ENCODE results near the gene JPT1. TPM values are rescaled to one million over a fixed set of nuclear protein-coding genes. Genes with fewer than 3 reads are reported as not detected.

The JPT1 gene
- total RNA-seq, 5 donors from 2014 or later (not counting 1 experiment from before 2014, with no cell fraction given) = 28.3 to 55.8 (median 45.4) TPM

GRCh38 chr17:75086496-75087181 lies 67.7 kb downstream of the JPT1 start:
- no peaks in the 10 kb centered on the region for H3K36me3 ChIP-seq (ENCODE audit: control insufficient read depth in 2 of 2, extremely low read depth in 1 of 2, insufficient read depth in 1 of 2, low read length in 1 of 2)
- Mint-ChIP-seq H3K4me3 (peak overlapping the region; percentile 78 to 83 (median 81)), H3K27ac (peak overlapping the region; percentile 82 to 90), H3K9me3 (no peaks in the 10 kb centered on the region), H3K27me3 (no peaks in the 10 kb centered on the region), H3K4me1 (peaks cover 51 to 71% (median 56%) of the 10 kb centered on the region in 3 donors), H3K36me3 (no peaks in the 10 kb centered on the region)
- ChIA-PET CTCF (interaction anchor here in 1 of 2 donors (0.5 to 1.7 kb wide), 2 partner anchors 125 to 236 kb away, joined by 4 to 6 read pairs; no protein-coding TSS in a partner anchor), POLR2A (interaction anchor here in 1 of 2 donors (0.7 kb wide), 1 partner anchor 23 kb away, joined by 7 read pairs; no protein-coding TSS in a partner anchor)
- 82% methylated on average over 10 of the region's 15 CpGs for WGBS (ENCODE audit: insufficient coverage)
- H3K4me1 ChIP-seq (ENCODE audit: control insufficient read depth in 1 of 2, extremely low read depth in 1 of 2, insufficient read depth in 2 of 2, low read length in 2 of 2) = peaks cover 15 to 51% of the 10 kb centered on the region in 2 experiments
- no peaks in the 10 kb centered on the region for H3K9me3 ChIP-seq
- H3K27me3 ChIP-seq (replicated peaks in 1 of 2; ENCODE audit: control insufficient read depth in 2 of 2, extremely low read depth in 1 of 2, insufficient read depth in 2 of 2, low read length in 1 of 2) = no peaks in the 10 kb centered on the region
- H3K27ac ChIP-seq (ENCODE audit: low read length) = no peak overlapping the region
- ATAC-seq (replicated peaks in 1 of 4) (no peak), DNase-seq (no peak)
- no peak overlapping the region for H3K4me3 ChIP-seq (ENCODE audit: control insufficient read depth in 1 of 2, extremely low read depth in 1 of 2, low read length in 1 of 2)

Other genes with a start within 250 kb of the JPT1 start
- not detected for gene USH1G, start 231.3 kb downstream of the JPT1 start, total RNA-seq
- not detected for gene OTOP2, start 230.2 kb downstream of the JPT1 start, total RNA-seq
- not detected for gene OTOP3, start 218.6 kb downstream of the JPT1 start, total RNA-seq
- gene HID1, start 181.8 kb downstream of the JPT1 start, total RNA-seq = 10 to 100 TPM; 12.7 to 21.0 (median 14.5) TPM
- under 1 TPM in 4 of 5 donors, not detected in 1; 0.12 to 0.29 (median 0.19) TPM for gene CDR2L, start 166.9 kb downstream of the JPT1 start, total RNA-seq
- gene MRPL58, start 141.8 kb downstream of the JPT1 start, total RNA-seq = 10 to 100 TPM; 15.6 to 30.6 (median 26.6) TPM
- gene ATP5PD, start 107.5 kb downstream of the JPT1 start, total RNA-seq = 100 to 1,000 TPM; 115 to 170 (median 139) TPM
- gene KCTD2, start 107.3 kb downstream of the JPT1 start, total RNA-seq = 10 to 100 TPM; 22.0 to 32.8 (median 29.0) TPM
- 10 to 100 TPM in 4 of 5 donors, 1 to 10 TPM in 1; 9.1 to 24.3 (median 16.8) TPM for gene SLC16A5, start 66.6 kb downstream of the JPT1 start, total RNA-seq
- gene ARMC7, start 44.5 kb downstream of the JPT1 start, total RNA-seq = 10 to 100 TPM in 3 of 5 donors, 1 to 10 TPM in 2; 8.9 to 23.9 (median 18.8) TPM
- 10 to 100 TPM; 21.5 to 88.8 (median 70.1) TPM for gene NT5C, start 22.8 kb downstream of the JPT1 start, total RNA-seq
- gene SUMO2, start 28.4 kb upstream of the JPT1 start, total RNA-seq = 100 to 1,000 TPM; 239 to 284 (median 269) TPM
- gene NUP85, start 51.2 kb upstream of the JPT1 start, total RNA-seq = 100 to 1,000 TPM in 3 of 5 donors, 10 to 100 TPM in 2; 56.2 to 128 (median 106) TPM
- gene GGA3, start 107.1 kb upstream of the JPT1 start, total RNA-seq = 100 to 1,000 TPM in 3 of 5 donors, 10 to 100 TPM in 2; 78.1 to 118 (median 102) TPM
- 10 to 100 TPM; 29.8 to 39.4 (median 33.6) TPM for gene MRPS7, start 107.4 kb upstream of the JPT1 start, total RNA-seq
- gene MIF4GD, start 116.7 kb upstream of the JPT1 start, total RNA-seq = 10 to 100 TPM; 27.1 to 45.6 (median 39.2) TPM
- 10 to 100 TPM; 12.4 to 30.1 (median 25.9) TPM for gene SLC25A19, start 134.9 kb upstream of the JPT1 start, total RNA-seq